WERI-Rb-1 (cell line): Measurements from ENCODE around the gene OR14A2.
"Not testable (repeated sequence)": the region's sequence is repeated elsewhere in the genome, so short reads cannot be mapped to it uniquely, and the experiment has no call there.

Experiments used
- DNase-seq: peaks from one replicate; pipeline ENCODE4 v3.0.0-alpha.2; 2020
- H3K27ac ChIP-seq: fragments of 250-450 bp; sonication (Bioruptor Pico); 2 replicates; pipeline ENCODE4 v1.5.1; 2020; ENCODE audit warnings: mild to moderate bottlenecking, moderate library complexity
- H3K27me3 ChIP-seq: fragments of 250-450 bp; sonication (Bioruptor Pico); 2 replicates; pipeline ENCODE4 v1.5.1; 2021; ENCODE audit warnings: mild to moderate bottlenecking, low read depth, moderate library complexity; ENCODE audit not compliant: insufficient read depth, severe bottlenecking
- H3K36me3 ChIP-seq: fragments of 250-450 bp; sonication (Bioruptor Pico); 2 replicates; pipeline ENCODE4 v1.5.1; 2020; ENCODE audit warnings: mild to moderate bottlenecking, moderate library complexity
- H3K4me3 ChIP-seq: 2 replicates; pipeline ENCODE4 v1.5.1; 2011; ENCODE audit warnings: low read depth, mild to moderate bottlenecking, control low read depth, low read length
- H3K9me3 ChIP-seq: fragments of 250-450 bp; sonication (Bioruptor Pico); 2 replicates; pipeline ENCODE4 v1.5.1; 2021; ENCODE audit warnings: mild to moderate bottlenecking, moderate library complexity; ENCODE audit not compliant: severe bottlenecking
- CTCF ChIP-seq: IDR thresholded peaks from 2 replicates; pipeline ENCODE4 v1.5.1; 2011; ENCODE audit warnings: low read depth, mild to moderate bottlenecking, control low read depth, inconsistent platforms, low read length

OR14A2 gene

DNA sequence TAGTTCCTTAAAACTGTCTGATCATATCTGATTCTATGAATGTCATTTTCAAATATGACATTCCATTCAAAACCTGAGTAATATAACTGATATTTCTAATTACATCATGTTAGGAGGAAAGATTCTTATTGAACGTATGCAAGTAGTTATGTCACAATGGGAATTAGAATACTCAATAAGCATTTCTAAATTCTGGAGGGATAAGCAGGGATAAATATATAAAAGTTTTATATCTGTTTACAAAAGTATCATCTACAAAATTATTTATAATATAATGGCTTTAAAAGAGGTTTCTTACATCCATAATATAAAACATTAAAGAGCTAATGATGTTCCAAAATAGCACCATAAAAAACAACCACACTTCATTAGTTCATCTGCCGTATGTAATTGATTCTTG is at the start of gene OR14A2:
TSS of gene OR14A2 (minus strand) at position 101 of the 400 bp plus-strand sequence.
- Histone ChIP-seq H3K27me3 (peaks cover 19% of the 10 kb centered on the region), H3K4me3 (no peak within 1 kb of the TSS), H3K36me3 (no peaks in the 10 kb centered on the region), H3K9me3 (peaks cover 12% of the 10 kb centered on the region), H3K27ac (no peak within 1 kb of the TSS)
- no peak for DNase-seq
- TF ChIP-seq CTCF: no peak

- no peak for DNase-seq
- Histone ChIP-seq H3K27ac (no peak overlapping the region), H3K36me3 (no peaks in the 10 kb centered on the region), H3K4me3 (no peak overlapping the region), H3K27me3 (no peaks in the 10 kb centered on the region), H3K9me3 (peaks cover 5% of the 10 kb centered on the region)
- no peak for TF ChIP-seq CTCF
These were observed 49.6 kb upstream of the OR14A2 start for GRCh38 chr1:247797518-247797917.

- Histone ChIP-seq H3K27ac (no peak overlapping the region), H3K9me3 (no peaks in the 10 kb centered on the region), H3K36me3 (no peaks in the 10 kb centered on the region), H3K27me3 (no peaks in the 10 kb centered on the region), H3K4me3 (no peak overlapping the region)
- DNase-seq: no peak
- no peak for TF ChIP-seq CTCF
These were observed 21.7 kb upstream of the OR14A2 start for GRCh38 chr1:247769603-247770002.

DNA sequence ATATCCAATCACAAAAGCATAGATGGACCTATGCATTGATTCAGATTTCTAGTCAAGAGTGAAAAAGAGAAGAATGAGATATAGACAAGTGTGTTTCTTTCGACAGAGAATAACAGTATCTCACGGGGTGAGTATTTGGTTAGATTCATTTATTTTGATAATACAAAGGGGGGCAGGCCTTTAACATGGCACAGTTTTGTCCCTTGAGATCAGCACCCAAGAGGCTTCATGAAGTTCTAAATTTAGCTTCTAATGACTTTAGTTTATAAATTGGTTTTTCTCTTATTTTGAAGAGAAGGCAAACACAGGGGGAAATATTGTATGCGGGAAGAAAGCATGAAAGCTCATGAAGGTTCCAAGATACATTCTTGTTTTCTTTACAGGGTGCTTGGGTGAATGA is 12.5 kb upstream of the OR14A2 start, which contains the start of gene OR1C1:
TSS of gene OR1C1 (minus strand) at position 101 of the 400 bp plus-strand sequence. CDS start 2,150 bp downstream, outside the sequence.
- DNase-seq: no peak
- H3K36me3 ChIP-seq: no peaks in the 10 kb centered on the region
- TF ChIP-seq CTCF: no peak
- no peak within 1 kb of the TSS for H3K4me3 ChIP-seq
- no peaks in the 10 kb centered on the region for H3K27me3 ChIP-seq
- no peak within 1 kb of the TSS for H3K27ac ChIP-seq
- H3K9me3 ChIP-seq: no peaks in the 10 kb centered on the region

- peaks cover 12% of the 10 kb centered on the region for H3K9me3 ChIP-seq
These were observed 6.4 kb upstream of the OR14A2 start for GRCh38 chr1:247754311-247754710.

GRCh38 chr1:247749870-247750269 is 1.9 kb upstream of the OR14A2 start:
- Histone ChIP-seq H3K36me3 (no peaks in the 10 kb centered on the region), H3K9me3 (peaks cover 12% of the 10 kb centered on the region), H3K27me3 (peaks cover 17% of the 10 kb centered on the region), H3K4me3 (no peak overlapping the region), H3K27ac (no peak overlapping the region)
- no peak for TF ChIP-seq CTCF
- no peak for DNase-seq

More at GRCh38 chr1:247754311-247754710, 6.4 kb upstream of the OR14A2 start:
- not testable (repeated sequence) for DNase-seq, H3K27ac ChIP-seq, H3K36me3 ChIP-seq, H3K4me3 ChIP-seq, H3K27me3 ChIP-seq
